ENCODE results near the gene FAT4.

FAT4 gene

GRCh38 chr4:125314676-125315575 lies at the start of gene FAT4:
Gene FAT4 (plus strand): TSS chr4:125314955. CDS start chr4:125316412, 1,457 bp downstream.
- DNase-seq, result peak; percentile 35 to 93 (median 80)

GRCh38 chr4:125265846-125266245 lies 48.9 kb upstream of the FAT4 start:
- DNase-seq, result no peak

- DNase-seq, result no peak
Measured at GRCh38 chr4:125266901-125267604, 47.7 kb upstream of the FAT4 start.

GRCh38 chr4:125267630-125268029 lies 47.1 kb upstream of the FAT4 start:
- DNase-seq, result no peak

- no peak for DNase-seq
Measured at GRCh38 chr4:125268068-125268755, 46.5 kb upstream of the FAT4 start.

GRCh38 chr4:125276811-125277210 lies 37.9 kb upstream of the FAT4 start:
- DNase-seq, result no peak

GRCh38 chr4:125277790-125278189 lies 37.0 kb upstream of the FAT4 start:
- no peak for DNase-seq

- no peak for DNase-seq
Measured at GRCh38 chr4:125280892-125281403, 33.8 kb upstream of the FAT4 start.

- DNase-seq, result no peak
Measured at GRCh38 chr4:125283707-125284279, 31.0 kb upstream of the FAT4 start.

- DNase-seq, result no peak
Measured at GRCh38 chr4:125297116-125297515, 17.6 kb upstream of the FAT4 start.

GRCh38 chr4:125303058-125303457 lies 11.7 kb upstream of the FAT4 start:
- no peak for DNase-seq

GRCh38 chr4:125303821-125304220 lies 10.9 kb upstream of the FAT4 start:
- no peak for DNase-seq

GRCh38 chr4:125306112-125306511 lies 8.6 kb upstream of the FAT4 start:
- DNase-seq, result no peak

GRCh38 chr4:125306533-125306932 lies 8.2 kb upstream of the FAT4 start:
- DNase-seq, result no peak

- no peak for DNase-seq
Measured at GRCh38 chr4:125311503-125311902, 3.3 kb upstream of the FAT4 start.

- DNase-seq, result peak in 2 of 14 donors; percentile 4 to 61
Measured at GRCh38 chr4:125313497-125313896, 1.3 kb upstream of the FAT4 start.

- peak in 2 of 14 donors; percentile 14 to 23 for DNase-seq
Measured at GRCh38 chr4:125313989-125314667, 627 bp upstream of the FAT4 start.

GRCh38 chr4:125315576-125316400 lies 1.0 kb downstream of the FAT4 start:
- DNase-seq, result peak in 9 of 14 donors; percentile 22 to 74 (median 66)

GRCh38 chr4:125316401-125316790 lies 1.6 kb downstream of the FAT4 start:
- peak in 3 of 14 donors; percentile 17 to 66 (median 53) for DNase-seq

GRCh38 chr4:125316791-125317524 lies 2.2 kb downstream of the FAT4 start:
- DNase-seq, result peak in 6 of 14 donors; percentile 17 to 70 (median 45)
